Mononuclear cell (primary cell): ENCODE data around the gene ARHGAP10. TPM values are rescaled to one million over a fixed set of nuclear protein-coding genes. Genes with fewer than 3 reads are reported as not detected.

ENCODE experiments used
- H3K27me3 ChIP-seq: 2 replicates; pipeline ENCODE4 v1.6.0; 2011; ENCODE audit warnings: low read length, control low read depth; ENCODE audit not compliant: insufficient read depth
- H3K4me1 ChIP-seq: 2 replicates; pipeline ENCODE4 v1.5.1; 2011; ENCODE audit warnings: mild to moderate bottlenecking, low read length, control low read depth; ENCODE audit not compliant: insufficient read depth
- H3K4me3 ChIP-seq: 2 replicates; pipeline ENCODE4 v1.5.1; 2011; ENCODE audit warnings: mild to moderate bottlenecking, low read length, moderate library complexity
- H3K9me3 ChIP-seq: 2 replicates; pipeline ENCODE4 v1.5.1; 2011; ENCODE audit warnings: low read depth, mild to moderate bottlenecking, control low read depth, low read length
- total RNA-seq: library from RNA; depleted of rRNA; stranded (reverse); fragments of >200 nt; gene quantifications from one replicate; pipeline ENCODE4 v1.2.3, GENCODE V29; 2012

The ARHGAP10 gene
- total RNA-seq, 1 donor, result 10.6 TPM

GRCh38 chr4:148004228-148004857 lies 272.5 kb downstream of the ARHGAP10 start:
- Histone ChIP-seq H3K4me3 (no peak overlapping the region), H3K9me3 (no peaks in the 10 kb centered on the region), H3K4me1 (peaks cover 29% of the 10 kb centered on the region), H3K27me3 (no peaks in the 10 kb centered on the region)

- H3K4me3 ChIP-seq, result no peak overlapping the region
- no peaks in the 10 kb centered on the region for H3K27me3 ChIP-seq
- H3K4me1 ChIP-seq, result peaks cover 29% of the 10 kb centered on the region
- no peaks in the 10 kb centered on the region for H3K9me3 ChIP-seq
These were observed 274.1 kb downstream of the ARHGAP10 start for GRCh38 chr4:148006001-148006400.

- peaks cover 29% of the 10 kb centered on the region for H3K4me1 ChIP-seq
These were observed 275.4 kb downstream of the ARHGAP10 start for GRCh38 chr4:148007314-148007760.

GRCh38 chr4:148007792-148008191 lies 275.9 kb downstream of the ARHGAP10 start:
- no peak overlapping the region for H3K4me3 ChIP-seq

More at GRCh38 chr4:148007314-148007760, 275.4 kb downstream of the ARHGAP10 start:
- no peaks in the 10 kb centered on the region for H3K27me3 ChIP-seq
- H3K9me3 ChIP-seq, result no peaks in the 10 kb centered on the region
- no peak overlapping the region for H3K4me3 ChIP-seq

GRCh38 chr4:148015058-148015457 lies 283.2 kb downstream of the ARHGAP10 start:
- no peaks in the 10 kb centered on the region for H3K9me3 ChIP-seq
- peaks cover 5% of the 10 kb centered on the region for H3K4me1 ChIP-seq
- H3K4me3 ChIP-seq, result no peak overlapping the region
- no peaks in the 10 kb centered on the region for H3K27me3 ChIP-seq

More at GRCh38 chr4:148007792-148008191, 275.9 kb downstream of the ARHGAP10 start:
- Histone ChIP-seq H3K27me3 (no peaks in the 10 kb centered on the region), H3K9me3 (no peaks in the 10 kb centered on the region), H3K4me1 (peaks cover 29% of the 10 kb centered on the region)

GRCh38 chr4:148015468-148015867 lies 283.6 kb downstream of the ARHGAP10 start:
- Histone ChIP-seq H3K4me1 (peaks cover 5% of the 10 kb centered on the region), H3K9me3 (no peaks in the 10 kb centered on the region), H3K27me3 (no peaks in the 10 kb centered on the region), H3K4me3 (no peak overlapping the region)

- H3K9me3 ChIP-seq, result no peaks in the 10 kb centered on the region
- H3K4me3 ChIP-seq, result no peak overlapping the region
- no peaks in the 10 kb centered on the region for H3K27me3 ChIP-seq
- peaks cover 5% of the 10 kb centered on the region for H3K4me1 ChIP-seq
These were observed 284.3 kb downstream of the ARHGAP10 start for GRCh38 chr4:148016063-148016637.

GRCh38 chr4:148017801-148018200 lies 285.9 kb downstream of the ARHGAP10 start:
- no peak overlapping the region for H3K4me3 ChIP-seq
- H3K4me1 ChIP-seq, result peaks cover 5% of the 10 kb centered on the region
- H3K27me3 ChIP-seq, result no peaks in the 10 kb centered on the region
- H3K9me3 ChIP-seq, result no peaks in the 10 kb centered on the region

- Histone ChIP-seq H3K4me3 (no peak overlapping the region), H3K4me1 (no peaks in the 10 kb centered on the region), H3K27me3 (no peaks in the 10 kb centered on the region), H3K9me3 (no peaks in the 10 kb centered on the region)
These were observed 289.8 kb downstream of the ARHGAP10 start for GRCh38 chr4:148021686-148022085.

- Histone ChIP-seq H3K4me1 (no peaks in the 10 kb centered on the region), H3K9me3 (no peaks in the 10 kb centered on the region), H3K4me3 (no peak overlapping the region), H3K27me3 (no peaks in the 10 kb centered on the region)
These were observed 291.1 kb downstream of the ARHGAP10 start for GRCh38 chr4:148022975-148023374.

GRCh38 chr4:148023512-148024181 lies 291.8 kb downstream of the ARHGAP10 start:
- Histone ChIP-seq H3K4me3 (no peak overlapping the region), H3K27me3 (no peaks in the 10 kb centered on the region)

GRCh38 chr4:148025981-148026380 lies 294.1 kb downstream of the ARHGAP10 start:
- H3K9me3 ChIP-seq, result no peaks in the 10 kb centered on the region
- H3K4me3 ChIP-seq, result no peak overlapping the region
- H3K4me1 ChIP-seq, result no peaks in the 10 kb centered on the region
- H3K27me3 ChIP-seq, result no peaks in the 10 kb centered on the region

More at GRCh38 chr4:148023512-148024181, 291.8 kb downstream of the ARHGAP10 start:
- no peaks in the 10 kb centered on the region for H3K9me3 ChIP-seq
- H3K4me1 ChIP-seq, result no peaks in the 10 kb centered on the region

- Histone ChIP-seq H3K27me3 (no peaks in the 10 kb centered on the region), H3K4me3 (no peak overlapping the region), H3K4me1 (no peaks in the 10 kb centered on the region), H3K9me3 (no peaks in the 10 kb centered on the region)
These were observed 295.3 kb downstream of the ARHGAP10 start for GRCh38 chr4:148027201-148027600.

GRCh38 chr4:148029781-148030180 lies 297.9 kb downstream of the ARHGAP10 start:
- Histone ChIP-seq H3K4me1 (no peaks in the 10 kb centered on the region), H3K4me3 (no peak overlapping the region), H3K27me3 (no peaks in the 10 kb centered on the region), H3K9me3 (no peaks in the 10 kb centered on the region)

GRCh38 chr4:148030193-148030873 lies 298.4 kb downstream of the ARHGAP10 start:
- Histone ChIP-seq H3K27me3 (no peaks in the 10 kb centered on the region), H3K4me3 (no peak overlapping the region), H3K9me3 (no peaks in the 10 kb centered on the region), H3K4me1 (no peaks in the 10 kb centered on the region)
